Liver (tissue), 9 donors: ENCODE data around the gene RND1. TPM values are rescaled to one million over a fixed set of nuclear protein-coding genes. Genes with fewer than 3 reads are reported as not detected.

ENCODE experiments used
- DNase-seq: peaks from one replicate; pipeline ENCODE4 v3.0.0-alpha.2; 2017; ENCODE audit warnings: low spot score
- H3K27ac ChIP-seq, 2 donors: one replicate each; pipeline ENCODE4 v1.7.0; 2013; ENCODE audit warnings: inconsistent platforms in 2 of 2, low read length in 2 of 2, control low read depth in 1 of 2, low read depth in 1 of 2, mild to moderate bottlenecking in 1 of 2
- H3K27me3 ChIP-seq, 4 donors: one replicate each; pipeline versions ENCODE4 v1.6.1 to v1.7.0; 2013; ENCODE audit warnings: low read length in 3 of 4, inconsistent platforms in 1 of 4, mild to moderate bottlenecking in 1 of 4, moderate library complexity in 1 of 4; ENCODE audit not compliant: control insufficient read depth in 4 of 4, insufficient read depth in 4 of 4
- H3K36me3 ChIP-seq, 4 donors: one replicate each; pipeline versions ENCODE4 v1.6.1 to v1.7.0; 2013; ENCODE audit warnings: low read length in 3 of 4, mild to moderate bottlenecking in 3 of 4, low read depth in 1 of 4, moderate library complexity in 1 of 4; ENCODE audit not compliant: control insufficient read depth in 4 of 4, insufficient read depth in 3 of 4
- H3K4me1 ChIP-seq, 4 donors: one replicate each; pipeline versions ENCODE4 v1.6.1 to v1.7.0; 2013; ENCODE audit warnings: low read length in 3 of 4, mild to moderate bottlenecking in 3 of 4, moderate library complexity in 1 of 4; ENCODE audit not compliant: control insufficient read depth in 4 of 4, insufficient read depth in 4 of 4
- H3K4me3 ChIP-seq, 3 donors: one replicate each; pipeline versions ENCODE4 v1.6.1 to v1.7.0; 2013; ENCODE audit warnings: low read length in 3 of 3, control low read depth in 1 of 3, low read depth in 1 of 3, mild to moderate bottlenecking in 1 of 3
- H3K9ac ChIP-seq, 2 donors: one replicate each; pipeline ENCODE4 v1.7.0; 2013; ENCODE audit warnings: low read length in 2 of 2, mild to moderate bottlenecking in 2 of 2, moderate library complexity in 2 of 2, control low read depth in 1 of 2, low read depth in 1 of 2
- H3K9me3 ChIP-seq, 4 donors: one replicate each; pipeline versions ENCODE4 v1.6.1 to v1.7.0; 2013; ENCODE audit warnings: low read length in 3 of 4; ENCODE audit not compliant: control insufficient read depth in 4 of 4
- ATF3 ChIP-seq: IDR thresholded peaks from 2 replicates; pipeline ENCODE4 v1.6.1; 2016; ENCODE audit warnings: antibody characterized with exemption
- CTCF ChIP-seq: fragments of 150-350 bp; IDR thresholded peaks from 2 replicates; pipeline ENCODE4 v1.5.1; 2017; ENCODE audit warnings: improper control_type of control experiment, low read depth, low read length; ENCODE audit not compliant: missing input control
- EGR1 ChIP-seq, 2 donors: IDR thresholded peaks; 2 replicates each; pipeline ENCODE4 v1.6.1; 2016 to 2018; ENCODE audit warnings: antibody characterized with exemption in 2 of 2, low read depth in 2 of 2
- FOXA1 ChIP-seq: IDR thresholded peaks from 2 replicates; pipeline ENCODE4 v1.6.1; 2016; ENCODE audit warnings: antibody characterized with exemption
- FOXA2 ChIP-seq: IDR thresholded peaks from 2 replicates; pipeline ENCODE4 v1.6.1; 2016; ENCODE audit warnings: antibody characterized with exemption
- GABPA ChIP-seq, 2 donors: IDR thresholded peaks in 1 of 2; conservative IDR thresholded peaks in 1 of 2; 2 replicates each; pipeline ENCODE4 v1.6.1; 2016; ENCODE audit warnings: antibody characterized with exemption in 2 of 2, mild to moderate bottlenecking in 1 of 2, moderate library complexity in 1 of 2
- HNF4A ChIP-seq, 2 donors: conservative IDR thresholded peaks; 2 replicates each; pipeline ENCODE4 v1.6.1; 2016; ENCODE audit warnings: antibody characterized with exemption in 2 of 2, mild to moderate bottlenecking in 2 of 2
- HNF4G ChIP-seq: IDR thresholded peaks from 2 replicates; pipeline ENCODE4 v1.6.1; 2016; ENCODE audit warnings: antibody characterized with exemption
- JUND ChIP-seq, 2 donors: IDR thresholded peaks; 2 replicates each; pipeline ENCODE4 v1.6.1; 2016; ENCODE audit warnings: antibody characterized with exemption in 2 of 2
- MAX ChIP-seq: IDR thresholded peaks from 2 replicates; pipeline ENCODE4 v1.6.1; 2016; ENCODE audit warnings: antibody characterized with exemption
- NR2F2 ChIP-seq: IDR thresholded peaks from 2 replicates; pipeline ENCODE4 v1.6.1; 2016; ENCODE audit warnings: antibody characterized with exemption
- RAD21 ChIP-seq, 2 donors: IDR thresholded peaks; 2 replicates each; pipeline ENCODE4 v1.6.1; 2016; ENCODE audit warnings: antibody characterized with exemption in 2 of 2, mild to moderate bottlenecking in 2 of 2
- REST ChIP-seq: IDR thresholded peaks from 2 replicates; pipeline ENCODE4 v1.6.1; 2016; ENCODE audit warnings: antibody characterized with exemption, mild to moderate bottlenecking
- RXRA ChIP-seq, 2 donors: IDR thresholded peaks; 2 replicates each; pipeline ENCODE4 v1.6.1; 2017 to 2018; ENCODE audit warnings: antibody characterized with exemption in 2 of 2, mild to moderate bottlenecking in 1 of 2
- SP1 ChIP-seq: IDR thresholded peaks from 2 replicates; pipeline ENCODE4 v1.6.1; 2018; ENCODE audit warnings: antibody characterized with exemption, mild to moderate bottlenecking
- TAF1 ChIP-seq: conservative IDR thresholded peaks from 2 replicates; pipeline ENCODE4 v1.6.1; 2016; ENCODE audit warnings: antibody characterized with exemption, mild to moderate bottlenecking
- YY1 ChIP-seq: IDR thresholded peaks from 2 replicates; pipeline ENCODE4 v1.6.1; 2016; ENCODE audit warnings: antibody characterized with exemption, mild to moderate bottlenecking
- ZBTB33 ChIP-seq: IDR thresholded peaks from 2 replicates; pipeline ENCODE4 v1.6.1; 2016; ENCODE audit warnings: antibody characterized with exemption
- WGBS: extraction: QIAGEN DNeasy Blood & Tissue Kit; methylation state at CpG from one replicate; pipeline ENCODE4 v1.1.7; 2013; 5-methylcytosine and 5-hydroxymethylcytosine counted together
- polyA plus RNA-seq, 2 donors: library from polyadenylated mRNA; stranded (reverse) in 1 of 2; unstranded in 1 of 2; fragments of 200-250 nt in 1 of 2; fragments of >200 nt in 1 of 2; fragmentation: Nextera tagmentation in 1 of 2; extraction: Ambion mirVana in 1 of 2; gene quantifications; one replicate each; pipeline versions ENCODE4 v1.2.1 to v1.2.3, GENCODE V29; 2013 to 2015
- total RNA-seq, 2 donors: library from RNA; depleted of rRNA; stranded (reverse); fragments of >200 nt; gene quantifications; one replicate each; pipeline ENCODE4 v1.2.3, GENCODE V29; 2014
- donor health status: healthy.
- donor health status: healthy.
- donor health status: healthy.
- donor health status: healthy.
- donor health status: healthy.

Gene RND1
- total and polyA plus RNA-seq, 4 donors = 7.7 to 16.5 (median 8.5) TPM

GRCh38 chr12:48824905-48825304, 40.8 kb downstream of the RND1 start:
- no peaks in the 10 kb centered on the region for H3K4me1 ChIP-seq
- H3K36me3 ChIP-seq = peaks cover under 1 to 16% (median 11%) of the 10 kb centered on the region in 4 donors
- no peak overlapping the region for H3K9ac ChIP-seq
- no peak overlapping the region for H3K27ac ChIP-seq
- 92% methylated on average over 4 of the region's 4 CpGs for WGBS
- TF ChIP-seq FOXA2 (no peak), MAX (no peak), GABPA (IDR thresholded peaks at IDR 0.05 in 1 of 2, conservative IDR thresholded peaks at IDR 0.05 in 1 of 2) (no peak), FOXA1 (no peak), NR2F2 (no peak), HNF4G (no peak), REST (no peak), CTCF (no peak), TAF1 (no peak), EGR1 (IDR thresholded peaks at IDR 0.05; ENCODE audit: low read depth in 2 of 2) (no peak), YY1 (no peak), JUND (IDR thresholded peaks at IDR 0.05) (no peak), HNF4A (conservative IDR thresholded peaks at IDR 0.05) (no peak), ZBTB33 (no peak), RAD21 (IDR thresholded peaks at IDR 0.05) (no peak), RXRA (IDR thresholded peaks at IDR 0.05) (no peak), ATF3 (no peak), SP1 (no peak)
- no peak for DNase-seq
- H3K9me3 ChIP-seq = no peaks in the 10 kb centered on the region
- H3K27me3 ChIP-seq = no peaks in the 10 kb centered on the region
- no peak overlapping the region for H3K4me3 ChIP-seq
